Natural killer cell (primary cell): ENCODE data around the gene GHITM. TPM values are rescaled to one million over a fixed set of nuclear protein-coding genes. Genes with fewer than 3 reads are reported as not detected.
"Not testable (repeated sequence)": the region's sequence is repeated elsewhere in the genome, so short reads cannot be mapped to it uniquely, and the experiment has no call there.

Experiments used
- ATAC-seq, 3 donors: fragments of 150-1000 bp in 2 of 3; fragments of 200-7000 bp in 1 of 3; cut with Tn5 transposase; 1 replicate in 1 of 3; 2 replicates in 2 of 3; pipeline ENCODE4 v1.10.0; 2021; ENCODE audit warnings: mild to moderate bottlenecking in 2 of 3, moderate library complexity in 2 of 3
- DNase-seq, 2 donors: peaks; one replicate each; pipeline versions ENCODE4 v3.0.0 to v3.0.0-alpha.2; 2013 to 2021; ENCODE audit warnings: mixed read lengths in 1 of 2
- H3K27ac ChIP-seq: one replicate; pipeline ENCODE4 v1.5.1; 2013; ENCODE audit warnings: mild to moderate bottlenecking, low read length
- H3K27me3 ChIP-seq: one replicate; pipeline ENCODE4 v1.6.1; 2013; ENCODE audit warnings: low read length; ENCODE audit not compliant: control insufficient read depth, insufficient read depth
- H3K36me3 ChIP-seq: one replicate; pipeline ENCODE4 v1.6.1; 2013; ENCODE audit warnings: low read length; ENCODE audit not compliant: control insufficient read depth, insufficient read depth
- H3K4me1 ChIP-seq: one replicate; pipeline ENCODE4 v1.6.1; 2013; ENCODE audit warnings: low read length; ENCODE audit not compliant: control insufficient read depth, insufficient read depth
- H3K4me3 ChIP-seq: one replicate; pipeline ENCODE4 v1.5.1; 2013; ENCODE audit warnings: low read length
- H3K9me3 ChIP-seq: one replicate; pipeline ENCODE4 v1.6.1; 2013; ENCODE audit warnings: low read length; ENCODE audit not compliant: control insufficient read depth, insufficient read depth
- H3K27ac Mint-ChIP-seq, 2 donors: one replicate each; pipeline ENCODE4 v1.8.0; 2022; ENCODE audit warnings: mild to moderate bottlenecking in 2 of 2, mixed read lengths in 2 of 2, moderate library complexity in 1 of 2
- H3K27me3 Mint-ChIP-seq, 2 donors: one replicate each; pipeline ENCODE4 v1.8.0; 2022; ENCODE audit warnings: low read depth in 2 of 2, mixed read lengths in 2 of 2
- H3K36me3 Mint-ChIP-seq: one replicate; pipeline ENCODE4 v1.8.0; 2022; ENCODE audit warnings: mixed read lengths
- H3K4me1 Mint-ChIP-seq, 2 donors: one replicate each; pipeline ENCODE4 v1.8.0; 2022; ENCODE audit warnings: mixed read lengths in 2 of 2
- H3K4me3 Mint-ChIP-seq: one replicate; pipeline ENCODE4 v1.8.0; 2022; ENCODE audit warnings: mild to moderate bottlenecking, moderate library complexity, mixed read lengths
- H3K9me3 Mint-ChIP-seq, 2 donors: one replicate each; pipeline ENCODE4 v1.8.0; 2022; ENCODE audit warnings: mixed read lengths in 2 of 2
- WGBS: methylation state at CpG from one replicate; pipeline ENCODE4 v1.1.7; 2013; ENCODE audit warnings: missing lambda C conversion rate; ENCODE audit not compliant: insufficient coverage; 5-methylcytosine and 5-hydroxymethylcytosine counted together
- intact Hi-C: fragments of 100-400 bp; cut with micrococcal nuclease; formaldehyde crosslinking; loops from one replicate; pipeline ENCODE4 v1.14.2; 2022
- total RNA-seq, 4 donors: library from RNA; stranded (reverse); fragments of 120-200 nt in 1 of 4; gene quantifications; one replicate each; pipeline versions ENCODE4 v1.2.3 to v1.2.4, GENCODE V29; 2013 to 2022
- TF ChIP-seq, protein P1 (sequence below): fragments of 200-600 bp; IDR thresholded peaks from one replicate; pipeline ENCODE4 v1.8.0; 2022; ENCODE audit warnings: antibody characterized with exemption

The GHITM gene
- total RNA-seq, 3 donors from 2014 or later (not counting 1 experiment from before 2014, with no cell fraction given): 84.3 to 89.3 (median 87.9) TPM

DNA sequence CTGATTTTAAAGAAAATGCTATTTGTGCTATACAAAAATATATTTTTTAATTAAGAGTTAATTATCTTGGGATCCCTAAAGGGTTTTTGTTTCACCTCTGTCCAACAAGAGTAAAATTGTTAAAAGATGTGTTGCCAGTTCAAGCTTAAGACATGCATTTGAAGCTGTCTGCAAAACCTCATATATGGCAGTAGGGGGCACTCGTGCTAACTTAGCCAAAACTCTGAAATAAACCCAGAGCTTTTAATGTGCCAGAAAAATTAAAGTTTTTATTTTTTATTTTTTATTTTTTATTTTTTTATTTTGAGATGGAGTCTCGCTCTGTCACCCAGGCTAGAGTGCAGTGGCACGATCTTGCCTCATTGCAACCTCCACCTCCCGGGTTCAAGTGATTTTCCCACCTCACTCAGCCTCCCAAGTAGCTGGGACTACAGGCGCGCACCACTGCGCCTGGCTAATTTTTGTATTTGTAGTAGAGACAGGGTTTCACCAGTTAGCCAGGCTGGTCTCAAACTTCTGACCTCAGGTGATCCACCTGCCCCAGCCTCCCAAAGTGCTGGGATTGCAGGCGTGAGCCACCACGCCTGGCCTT is 8.8 kb downstream of the GHITM start:
- TF ChIP-seq, protein P1, sequence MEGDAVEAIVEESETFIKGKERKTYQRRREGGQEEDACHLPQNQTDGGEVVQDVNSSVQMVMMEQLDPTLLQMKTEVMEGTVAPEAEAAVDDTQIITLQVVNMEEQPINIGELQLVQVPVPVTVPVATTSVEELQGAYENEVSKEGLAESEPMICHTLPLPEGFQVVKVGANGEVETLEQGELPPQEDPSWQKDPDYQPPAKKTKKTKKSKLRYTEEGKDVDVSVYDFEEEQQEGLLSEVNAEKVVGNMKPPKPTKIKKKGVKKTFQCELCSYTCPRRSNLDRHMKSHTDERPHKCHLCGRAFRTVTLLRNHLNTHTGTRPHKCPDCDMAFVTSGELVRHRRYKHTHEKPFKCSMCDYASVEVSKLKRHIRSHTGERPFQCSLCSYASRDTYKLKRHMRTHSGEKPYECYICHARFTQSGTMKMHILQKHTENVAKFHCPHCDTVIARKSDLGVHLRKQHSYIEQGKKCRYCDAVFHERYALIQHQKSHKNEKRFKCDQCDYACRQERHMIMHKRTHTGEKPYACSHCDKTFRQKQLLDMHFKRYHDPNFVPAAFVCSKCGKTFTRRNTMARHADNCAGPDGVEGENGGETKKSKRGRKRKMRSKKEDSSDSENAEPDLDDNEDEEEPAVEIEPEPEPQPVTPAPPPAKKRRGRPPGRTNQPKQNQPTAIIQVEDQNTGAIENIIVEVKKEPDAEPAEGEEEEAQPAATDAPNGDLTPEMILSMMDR: peak; percentile 87
- H3K9me3 Mint-ChIP-seq, H3K27me3 Mint-ChIP-seq, H3K4me1 ChIP-seq, H3K9me3 ChIP-seq, H3K27ac Mint-ChIP-seq, H3K27ac ChIP-seq, H3K4me3 Mint-ChIP-seq, H3K4me1 Mint-ChIP-seq, H3K4me3 ChIP-seq, H3K27me3 ChIP-seq: not testable (repeated sequence)
- peak; percentile 61 to 91 (median 79) for ATAC-seq
- peak in 1 of 2 donors; percentile 77 for DNase-seq
- peaks cover 31% of the 10 kb centered on the region for H3K36me3 Mint-ChIP-seq
- WGBS: 76% methylated on average over 6 of the region's 9 CpGs
- peaks cover 93% of the 10 kb centered on the region for H3K36me3 ChIP-seq
- intact Hi-C loops: loop anchor here (1.0 to 2.0 kb wide), 2 partner anchors 57 to 67 kb away; no protein-coding TSS in a partner anchor

DNA sequence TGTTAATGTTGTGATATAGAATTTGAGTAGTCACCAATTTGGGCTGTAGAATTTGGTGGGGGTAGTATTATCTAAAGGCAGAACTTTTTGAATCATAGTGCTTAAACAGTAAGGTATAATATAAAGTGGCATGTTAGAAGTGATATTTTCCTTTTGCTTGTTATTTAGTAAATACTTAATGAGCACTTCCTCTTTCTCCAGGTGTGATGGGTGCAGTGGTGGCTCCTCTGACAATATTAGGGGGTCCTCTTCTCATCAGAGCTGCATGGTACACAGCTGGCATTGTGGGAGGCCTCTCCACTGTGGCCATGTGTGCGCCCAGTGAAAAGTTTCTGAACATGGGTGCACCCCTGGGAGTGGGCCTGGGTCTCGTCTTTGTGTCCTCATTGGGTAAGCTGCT is 10.5 kb downstream of the GHITM start:
- TF ChIP-seq, protein P1: no peak
- no peaks in the 10 kb centered on the region for H3K9me3 Mint-ChIP-seq
- intact Hi-C loops: loop anchor here (2.0 kb wide), 1 partner anchor 65 kb away; no protein-coding TSS in a partner anchor
- ATAC-seq (no peak), DNase-seq (no peak)
- no peak overlapping the region for H3K27ac Mint-ChIP-seq
- peaks cover 89% of the 10 kb centered on the region for H3K36me3 ChIP-seq
- no peaks in the 10 kb centered on the region for H3K9me3 ChIP-seq
- no peaks in the 10 kb centered on the region for H3K27me3 ChIP-seq
- no peaks in the 10 kb centered on the region for H3K4me1 ChIP-seq
- no peak overlapping the region for H3K4me3 Mint-ChIP-seq
- no peaks in the 10 kb centered on the region for H3K27me3 Mint-ChIP-seq
- H3K4me1 Mint-ChIP-seq: no peaks in the 10 kb centered on the region
- no peak overlapping the region for H3K27ac ChIP-seq
- no peak overlapping the region for H3K4me3 ChIP-seq
- 100% methylated on average over 2 of the region's 2 CpGs for WGBS
- H3K36me3 Mint-ChIP-seq: peaks cover 26% of the 10 kb centered on the region

DNA sequence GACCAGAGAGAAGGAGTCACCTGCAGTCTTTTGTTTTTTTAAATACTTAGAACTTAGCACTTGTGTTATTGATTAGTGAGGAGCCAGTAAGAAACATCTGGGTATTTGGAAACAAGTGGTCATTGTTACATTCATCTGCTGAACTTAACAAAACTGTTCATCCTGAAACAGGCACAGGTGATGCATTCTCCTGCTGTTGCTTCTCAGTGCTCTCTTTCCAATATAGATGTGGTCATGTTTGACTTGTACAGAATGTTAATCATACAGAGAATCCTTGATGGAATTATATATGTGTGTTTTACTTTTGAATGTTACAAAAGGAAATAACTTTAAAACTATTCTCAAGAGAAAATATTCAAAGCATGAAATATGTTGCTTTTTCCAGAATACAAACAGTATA is 13.5 kb downstream of the GHITM start:
- TF ChIP-seq, protein P1: no peak
- Histone ChIP-seq H3K4me1 (no peaks in the 10 kb centered on the region), H3K9me3 (no peaks in the 10 kb centered on the region), H3K4me3 (no peak overlapping the region), H3K27me3 (no peaks in the 10 kb centered on the region), H3K36me3 (peaks cover 62% of the 10 kb centered on the region), H3K27ac (no peak overlapping the region)
- Mint-ChIP-seq H3K27me3 (no peaks in the 10 kb centered on the region), H3K36me3 (peaks cover 14% of the 10 kb centered on the region), H3K9me3 (no peaks in the 10 kb centered on the region), H3K4me3 (no peak overlapping the region), H3K4me1 (peaks cover 9 to 11% of the 10 kb centered on the region in 2 donors), H3K27ac (peak overlapping the region in 1 of 2 donors; percentile 14)
- intact Hi-C loops: no loop called here
- ATAC-seq: no peak
- DNase-seq: no peak

DNA sequence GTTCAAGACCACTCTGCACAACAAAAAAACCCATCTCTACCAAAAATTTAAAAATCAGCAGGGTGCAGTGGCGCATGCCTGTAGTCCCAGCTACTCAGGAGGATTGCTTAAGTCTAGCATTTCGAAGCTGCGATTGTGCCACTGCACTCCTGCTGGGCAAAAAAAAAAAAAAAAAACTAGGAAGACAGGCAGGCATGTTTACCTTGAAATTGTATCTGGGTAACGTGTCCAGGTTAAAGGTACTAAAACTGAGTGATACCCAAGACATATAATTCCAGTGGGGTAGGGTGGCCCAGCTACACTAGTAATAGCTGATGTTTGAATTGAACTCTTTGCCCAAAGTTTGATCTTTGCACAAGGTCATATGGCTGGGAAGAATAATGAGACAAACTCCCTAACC is 16.2 kb downstream of the GHITM start:
- H3K27ac Mint-ChIP-seq: peak overlapping the region; percentile 9 to 83

More for the DNA sequence above, 16.2 kb downstream of the GHITM start:
- H3K36me3 Mint-ChIP-seq: peaks cover 14% of the 10 kb centered on the region
- no peaks in the 10 kb centered on the region for H3K27me3 Mint-ChIP-seq
- intact Hi-C loops: no loop called here
- Histone ChIP-seq H3K27me3 (no peaks in the 10 kb centered on the region), H3K4me3 (no peak overlapping the region), H3K27ac (no peak overlapping the region), H3K36me3 (peaks cover 39% of the 10 kb centered on the region), H3K9me3 (no peaks in the 10 kb centered on the region), H3K4me1 (no peaks in the 10 kb centered on the region)
- WGBS: 97% methylated on average over 4 of the region's 4 CpGs
- ATAC-seq: no peak
- TF ChIP-seq, protein P1: no peak
- no peak for DNase-seq
- no peak overlapping the region for H3K4me3 Mint-ChIP-seq
- H3K4me1 Mint-ChIP-seq: peaks cover 9 to 16% of the 10 kb centered on the region in 2 donors
- no peaks in the 10 kb centered on the region for H3K9me3 Mint-ChIP-seq
